Naive thymus-derived CD4-positive, alpha-beta T cell (primary cell): ENCODE measurements around the gene OSTF1. TPM values are rescaled to one million over a fixed set of nuclear protein-coding genes. Genes with fewer than 3 reads are reported as not detected.

Source experiments
- ATAC-seq: fragments of 150-1000 bp; cut with Tn5 transposase; 2 replicates; pipeline ENCODE4 v1.10.0; 2021; ENCODE audit warnings: mild to moderate bottlenecking, moderate library complexity
- CTCF ChIA-PET: fragments of 350-600 bp; sonication (Branson Sonifier 250); formaldehyde crosslinking; loops from one replicate; lab custom pipeline; 2021; ENCODE audit warnings: antibody characterized with exemption; lab: Charles Lee
- POLR2A ChIA-PET: fragments of 350-600 bp; sonication (Branson Sonifier 250); formaldehyde crosslinking; loops from one replicate; lab custom pipeline; 2021; ENCODE audit warnings: antibody characterized with exemption, inconsistent platforms; lab: Charles Lee
- DNase-seq, 9 donors: peaks; one replicate each; pipeline versions ENCODE4 v3.0.0 to v3.0.0-alpha.2; 2020 to 2022; ENCODE audit warnings: mixed read lengths in 1 of 9
- H3K27ac ChIP-seq: one replicate; pipeline ENCODE4 v1.7.0; 2013; ENCODE audit warnings: mild to moderate bottlenecking, low read depth, low read length, moderate library complexity
- H3K27me3 ChIP-seq, 2 donors: one replicate each; pipeline ENCODE4 v1.7.0; 2013; ENCODE audit warnings: low read length in 2 of 2, mild to moderate bottlenecking in 2 of 2, moderate library complexity in 2 of 2; ENCODE audit not compliant: control insufficient read depth in 2 of 2, insufficient read depth in 2 of 2
- H3K36me3 ChIP-seq, 3 experiments: 1 replicate in 2 of 3; 2 replicates in 1 of 3; pipeline ENCODE4 v1.7.0; 2013; ENCODE audit warnings: low read length in 3 of 3, mild to moderate bottlenecking in 3 of 3, moderate library complexity in 1 of 3; ENCODE audit not compliant: insufficient read depth in 3 of 3, control insufficient read depth in 2 of 3
- H3K4me1 ChIP-seq, 2 donors: one replicate each; pipeline ENCODE4 v1.7.0; 2013; ENCODE audit warnings: low read length in 2 of 2, mild to moderate bottlenecking in 2 of 2, moderate library complexity in 1 of 2; ENCODE audit not compliant: control insufficient read depth in 2 of 2, insufficient read depth in 2 of 2
- H3K4me3 ChIP-seq: 2 replicates; pipeline ENCODE4 v1.7.0; 2013; ENCODE audit warnings: mild to moderate bottlenecking, low read length
- H3K9me3 ChIP-seq, 3 experiments: 1 replicate in 2 of 3; 2 replicates in 1 of 3; pipeline ENCODE4 v1.7.0; 2013; ENCODE audit warnings: low read length in 3 of 3; ENCODE audit not compliant: control insufficient read depth in 2 of 3
- H3K27ac Mint-ChIP-seq, 9 donors: one replicate each; pipeline ENCODE4 v1.8.0; 2020 to 2022; ENCODE audit warnings: mixed read lengths in 9 of 9, mild to moderate bottlenecking in 8 of 9, moderate library complexity in 5 of 9, inconsistent platforms in 2 of 9
- H3K27me3 Mint-ChIP-seq, 5 donors: one replicate each; pipeline ENCODE4 v1.8.0; 2021 to 2022; ENCODE audit warnings: mixed read lengths in 5 of 5, mild to moderate bottlenecking in 1 of 5
- H3K36me3 Mint-ChIP-seq, 5 donors: one replicate each; pipeline ENCODE4 v1.8.0; 2020 to 2022; ENCODE audit warnings: mixed read lengths in 5 of 5, mild to moderate bottlenecking in 3 of 5, inconsistent platforms in 1 of 5
- H3K4me1 Mint-ChIP-seq, 7 donors: one replicate each; pipeline ENCODE4 v1.8.0; 2020 to 2022; ENCODE audit warnings: mixed read lengths in 7 of 7, mild to moderate bottlenecking in 3 of 7, inconsistent platforms in 1 of 7
- H3K4me3 Mint-ChIP-seq, 10 donors: one replicate each; pipeline ENCODE4 v1.8.0; 2020 to 2022; ENCODE audit warnings: mild to moderate bottlenecking in 10 of 10, mixed read lengths in 10 of 10, moderate library complexity in 6 of 10, inconsistent platforms in 2 of 10
- H3K9me3 Mint-ChIP-seq, 11 donors: one replicate each; pipeline ENCODE4 v1.8.0; 2020 to 2022; ENCODE audit warnings: mixed read lengths in 11 of 11, mild to moderate bottlenecking in 4 of 11, inconsistent platforms in 1 of 11, moderate library complexity in 1 of 11
- intact Hi-C, 2 donors: fragments of 100-400 bp; cut with micrococcal nuclease; formaldehyde crosslinking; loops; one replicate each; pipeline ENCODE4 v1.15.1; 2023
- polyA plus RNA-seq, 2 donors: library from polyadenylated mRNA; unstranded; fragments of 300-500 nt; fragmentation: Illumina TruSeq; gene quantifications; one replicate each; pipeline ENCODE4 v1.2.3, GENCODE V29; 2021
- total RNA-seq, 6 experiments: library from RNA in 5 of 6; stranded (reverse) in 5 of 6; gene quantifications; 1 replicate in 5 of 6; 2 replicates in 1 of 6; pipeline ENCODE4 v1.2.3 and lab custom pipeline; 2021 to 2026

OSTF1 gene
- total and polyA plus RNA-seq, 7 experiments from 2014 or later, result 38.7 to 141 (median 88.0) TPM

DNA sequence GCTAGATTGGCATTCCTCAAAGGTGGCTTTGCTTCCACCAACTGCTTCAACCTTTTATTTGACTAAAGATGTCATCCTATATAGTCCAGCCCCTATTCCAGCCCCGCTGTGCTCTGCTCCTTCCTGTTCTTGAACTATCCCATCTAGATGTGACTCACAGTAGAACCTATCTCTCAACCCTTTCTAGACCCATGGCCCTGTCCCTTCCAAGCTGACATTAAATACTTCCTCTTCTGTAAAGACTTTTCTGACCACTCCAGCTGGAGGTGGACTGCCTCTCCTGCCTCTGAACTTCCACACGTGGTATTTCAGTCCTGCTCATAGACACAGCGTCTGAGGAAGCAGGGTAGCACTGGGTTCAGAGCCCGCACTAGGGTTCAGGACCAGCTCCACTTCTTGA is 32.4 kb downstream of the OSTF1 start:
- Mint-ChIP-seq H3K9me3 (peaks cover 0 to 9% (median 0%) of the 10 kb centered on the region in 11 donors), H3K27ac (peak overlapping the region in 5 of 9 donors; percentile 17 to 79 (median 44)), H3K36me3 (peaks cover 15 to 53% (median 35%) of the 10 kb centered on the region in 5 donors), H3K4me1 (peaks cover 28 to 75% (median 50%) of the 10 kb centered on the region in 7 donors), H3K27me3 (no peaks in the 10 kb centered on the region), H3K4me3 (no peak overlapping the region)
- Histone ChIP-seq H3K9me3 (no peaks in the 10 kb centered on the region), H3K4me1 (peaks cover 0 to 11% of the 10 kb centered on the region in 2 donors), H3K36me3 (peaks cover 5 to 50% (median 9%) of the 10 kb centered on the region in 3 experiments), H3K4me3 (no peak overlapping the region), H3K27ac (no peak overlapping the region), H3K27me3 (no peaks in the 10 kb centered on the region)
- ChIA-PET POLR2A (no interaction called here), CTCF (interaction anchor here (0.5 kb wide), 1 partner anchor 14 kb away, joined by 4 read pairs; no protein-coding TSS in a partner anchor)
- ATAC-seq, result peak; percentile 34
- intact Hi-C loops, result no loop called here
- no peak for DNase-seq

DNA sequence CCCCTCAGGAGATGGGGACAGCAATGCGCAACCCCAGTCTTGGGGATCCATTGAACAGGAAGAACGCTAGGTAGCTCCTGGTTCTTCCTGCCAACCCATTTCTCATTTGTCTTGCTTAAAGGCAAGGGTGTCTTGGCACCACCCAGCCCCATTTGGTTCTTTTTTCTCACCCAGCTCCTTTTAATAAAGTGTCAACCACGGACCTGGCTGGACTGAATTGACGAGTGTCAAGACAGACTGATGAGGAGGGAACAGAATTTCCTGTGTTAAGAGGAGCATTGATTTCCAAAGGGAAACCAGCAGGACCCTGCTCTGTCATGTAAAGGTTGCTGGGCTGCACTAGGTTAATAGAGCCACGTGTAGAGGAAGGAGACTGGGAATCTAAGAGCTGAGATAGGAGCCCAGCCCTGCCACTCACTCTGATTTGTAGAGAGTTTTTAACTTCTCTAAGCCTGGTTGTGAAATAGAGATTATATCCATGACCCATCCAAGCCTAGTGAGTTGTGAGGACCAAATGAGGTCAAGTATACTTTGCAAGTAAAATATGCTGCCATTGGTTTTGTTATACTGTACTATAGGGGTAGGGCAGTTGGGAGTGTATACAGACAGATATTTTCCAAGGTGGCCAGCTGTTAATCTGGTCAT is 33.7 kb downstream of the OSTF1 start:
- H3K4me3 Mint-ChIP-seq, result no peak overlapping the region
- H3K4me1 Mint-ChIP-seq, result peaks cover 26 to 76% (median 44%) of the 10 kb centered on the region in 7 donors
- DNase-seq, result no peak
- H3K9me3 Mint-ChIP-seq, result peaks cover 0 to 9% (median 0%) of the 10 kb centered on the region in 11 donors
- no peaks in the 10 kb centered on the region for H3K9me3 ChIP-seq
- no peaks in the 10 kb centered on the region for H3K27me3 ChIP-seq
- peaks cover 5 to 50% (median 9%) of the 10 kb centered on the region in 3 experiments for H3K36me3 ChIP-seq
- ChIA-PET POLR2A (interaction anchor here (0.9 kb wide), 1 partner anchor 50 kb away, joined by 3 read pairs; no protein-coding TSS in a partner anchor), CTCF (interaction anchor here (0.6 kb wide), 2 partner anchors 901 to 1272 kb away, joined by 3 read pairs; partner anchors contain the start of gene RFK)
- intact Hi-C loops, result no loop called here
- H3K4me1 ChIP-seq, result peaks cover 0 to 15% of the 10 kb centered on the region in 2 donors
- H3K27ac ChIP-seq, result no peak overlapping the region
- H3K27me3 Mint-ChIP-seq, result no peaks in the 10 kb centered on the region
- H3K27ac Mint-ChIP-seq, result peak overlapping the region in 5 of 9 donors; percentile 26 to 47 (median 36)
- H3K36me3 Mint-ChIP-seq, result peaks cover 15 to 50% (median 35%) of the 10 kb centered on the region in 5 donors
- peak; percentile 47 for ATAC-seq
- H3K4me3 ChIP-seq, result no peak overlapping the region

DNA sequence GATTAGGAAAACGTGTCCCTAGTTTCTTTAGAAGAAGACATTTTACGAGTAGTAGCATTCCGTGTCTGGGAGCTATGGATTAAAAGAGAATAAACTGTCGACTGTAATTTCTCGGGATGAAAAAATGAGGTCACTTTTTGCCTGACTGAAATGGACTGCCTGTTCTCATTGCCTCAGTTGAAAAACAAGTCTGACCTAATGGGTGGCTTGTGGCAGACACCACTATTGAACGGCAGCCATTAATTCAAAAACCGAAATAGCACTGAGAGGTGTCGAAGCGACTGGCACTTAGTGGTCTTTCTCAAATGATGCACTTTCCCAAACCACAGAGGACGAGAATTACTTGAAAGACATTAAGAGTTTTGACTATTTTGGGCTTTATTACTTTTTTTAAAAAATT is 35.4 kb downstream of the OSTF1 start:
- H3K27me3 ChIP-seq, result no peaks in the 10 kb centered on the region
- peak overlapping the region in 4 of 9 donors; percentile 17 to 50 (median 31) for H3K27ac Mint-ChIP-seq
- no peak overlapping the region for H3K4me3 Mint-ChIP-seq
- peaks cover 20 to 73% (median 38%) of the 10 kb centered on the region in 7 donors for H3K4me1 Mint-ChIP-seq
- peaks cover 0 to 18% of the 10 kb centered on the region in 2 donors for H3K4me1 ChIP-seq
- DNase-seq (no peak), ATAC-seq (no peak)
- no peaks in the 10 kb centered on the region for H3K9me3 Mint-ChIP-seq
- no peak overlapping the region for H3K4me3 ChIP-seq
- H3K27ac ChIP-seq, result no peak overlapping the region
- H3K27me3 Mint-ChIP-seq, result no peaks in the 10 kb centered on the region
- ChIA-PET POLR2A (no interaction called here), CTCF (no interaction called here)
- H3K9me3 ChIP-seq, result no peaks in the 10 kb centered on the region
- H3K36me3 Mint-ChIP-seq, result peaks cover 5 to 38% (median 27%) of the 10 kb centered on the region in 5 donors
- intact Hi-C loops, result loop anchor here in 1 of 2 donors (2.0 kb wide), 2 partner anchors 13 to 15 kb away; no protein-coding TSS in a partner anchor
- peaks cover 0 to 34% (median 9%) of the 10 kb centered on the region in 3 experiments for H3K36me3 ChIP-seq

DNA sequence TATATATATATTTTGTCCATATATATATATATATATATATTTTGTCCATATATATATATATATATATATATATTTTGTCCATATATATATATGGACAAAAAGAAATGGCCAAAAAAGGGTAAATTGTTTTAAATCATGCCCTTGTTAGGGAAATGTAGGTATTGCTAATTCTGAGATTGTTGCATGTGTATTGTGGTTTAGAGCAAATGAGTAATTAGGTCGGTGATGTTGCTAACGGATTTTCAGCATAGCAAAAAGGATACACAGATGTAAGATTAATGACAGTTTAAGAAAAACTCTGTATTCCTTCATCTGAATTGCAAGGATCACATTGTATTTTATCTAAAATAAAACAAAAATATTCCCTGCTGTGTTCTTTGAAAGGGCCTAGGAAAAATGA is 40.2 kb downstream of the OSTF1 start:
- Histone ChIP-seq H3K27ac (no peak overlapping the region), H3K9me3 (no peaks in the 10 kb centered on the region), H3K4me3 (no peak overlapping the region), H3K4me1 (peaks cover 0 to 6% of the 10 kb centered on the region in 2 donors), H3K27me3 (no peaks in the 10 kb centered on the region), H3K36me3 (peaks cover 0 to 21% (median 10%) of the 10 kb centered on the region in 3 experiments)
- peaks cover 18 to 53% (median 39%) of the 10 kb centered on the region in 5 donors for H3K36me3 Mint-ChIP-seq
- H3K9me3 Mint-ChIP-seq, result no peaks in the 10 kb centered on the region
- H3K4me1 Mint-ChIP-seq, result peaks cover 13 to 79% (median 55%) of the 10 kb centered on the region in 7 donors
- intact Hi-C loops, result loop anchor here in 1 of 2 donors (2.0 kb wide), 1 partner anchor 20 kb away; no protein-coding TSS in a partner anchor
- peak overlapping the region in 2 of 9 donors; percentile 28 to 53 for H3K27ac Mint-ChIP-seq
- ChIA-PET POLR2A (no interaction called here), CTCF (interaction anchor here (1.2 kb wide), 1 partner anchor 17 kb away, joined by 4 read pairs; no protein-coding TSS in a partner anchor)
- no peaks in the 10 kb centered on the region for H3K27me3 Mint-ChIP-seq
- no peak overlapping the region for H3K4me3 Mint-ChIP-seq
- no peak for ATAC-seq
- DNase-seq, result no peak

DNA sequence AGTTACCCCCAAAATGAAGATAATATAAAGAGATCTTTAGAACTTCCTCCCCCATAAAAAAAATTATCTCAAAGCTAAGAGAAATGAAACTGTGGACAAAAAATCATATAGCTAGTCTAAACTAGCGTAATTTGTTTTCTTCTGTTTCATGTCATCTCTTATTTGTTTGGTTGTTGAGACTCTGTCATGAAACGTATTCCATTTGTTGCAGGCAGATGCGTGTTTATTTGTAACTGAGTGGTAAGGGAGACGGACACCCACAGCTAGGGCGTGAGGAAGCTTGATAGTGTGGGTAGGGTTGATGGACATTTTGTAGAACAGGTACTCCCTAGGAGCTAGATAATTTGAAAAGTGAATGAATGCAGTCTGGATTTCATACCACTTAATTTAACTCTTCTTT is 41.9 kb downstream of the OSTF1 start:
- Histone ChIP-seq H3K9me3 (no peaks in the 10 kb centered on the region), H3K36me3 (peaks cover 0 to 25% (median 10%) of the 10 kb centered on the region in 3 experiments), H3K4me1 (peaks cover 0 to 6% of the 10 kb centered on the region in 2 donors), H3K27me3 (no peaks in the 10 kb centered on the region), H3K27ac (no peak overlapping the region), H3K4me3 (no peak overlapping the region)
- H3K27ac Mint-ChIP-seq, result peak overlapping the region in 4 of 9 donors; percentile 7 to 69 (median 32)
- ChIA-PET CTCF (no interaction called here), POLR2A (interaction anchor here (0.6 to 1.4 kb wide), 3 partner anchors 9 to 51 kb away, joined by 3 to 7 read pairs (median 4); partner anchors contain the start of genes NMRK1 and OSTF1)
- H3K36me3 Mint-ChIP-seq, result peaks cover 22 to 52% (median 49%) of the 10 kb centered on the region in 5 donors
- no peaks in the 10 kb centered on the region for H3K9me3 Mint-ChIP-seq
- H3K4me3 Mint-ChIP-seq, result no peak overlapping the region
- H3K27me3 Mint-ChIP-seq, result no peaks in the 10 kb centered on the region
- peaks cover 10 to 80% (median 55%) of the 10 kb centered on the region in 7 donors for H3K4me1 Mint-ChIP-seq
- intact Hi-C loops, result loop anchor here in 1 of 2 donors (2.0 kb wide), 1 partner anchor 13 kb away; no protein-coding TSS in a partner anchor
- DNase-seq, result no peak
- no peak for ATAC-seq

DNA sequence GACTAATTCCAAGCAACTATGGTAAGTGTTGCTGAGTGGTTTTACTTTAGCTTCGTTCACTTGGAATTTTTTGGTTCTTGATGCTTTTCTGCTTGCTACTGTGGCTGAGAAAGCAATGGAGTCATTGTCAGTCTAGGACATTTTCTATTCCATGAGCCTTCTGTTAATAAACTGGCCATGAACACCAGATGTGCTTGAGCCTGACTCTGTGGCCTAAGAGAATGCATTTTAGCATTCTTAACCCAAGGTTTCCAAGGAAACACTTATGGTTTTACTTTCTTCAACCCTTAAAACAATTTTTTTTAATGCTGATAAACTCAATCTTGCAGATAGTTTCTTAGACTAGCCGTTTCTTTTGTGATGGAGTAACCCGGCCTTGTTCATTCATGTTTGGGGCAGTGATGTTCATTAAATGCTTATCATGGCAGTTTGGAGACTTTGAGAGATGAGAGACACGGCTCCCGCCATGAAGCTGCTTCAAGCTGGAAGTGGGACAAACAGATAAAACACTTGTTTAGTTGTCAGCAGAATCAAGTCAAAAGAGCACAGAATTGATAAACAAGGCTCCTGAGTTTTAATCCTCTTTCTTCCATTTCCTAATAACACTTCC is 42.4 kb downstream of the OSTF1 start:
- H3K27ac Mint-ChIP-seq, result peak overlapping the region in 7 of 9 donors; percentile 9 to 74 (median 56)
- Histone ChIP-seq H3K4me1 (peaks cover 0 to 6% of the 10 kb centered on the region in 2 donors), H3K27me3 (no peaks in the 10 kb centered on the region), H3K4me3 (no peak overlapping the region), H3K27ac (no peak overlapping the region), H3K36me3 (peaks cover 0 to 29% (median 10%) of the 10 kb centered on the region in 3 experiments), H3K9me3 (no peaks in the 10 kb centered on the region)
- H3K4me3 Mint-ChIP-seq, result no peak overlapping the region
- CTCF ChIA-PET, result no interaction called here
- peaks cover 10 to 77% (median 50%) of the 10 kb centered on the region in 7 donors for H3K4me1 Mint-ChIP-seq
- ATAC-seq (no peak), DNase-seq (no peak)
- intact Hi-C loops, result loop anchor here in 1 of 2 donors (2.0 kb wide), 1 partner anchor 14 kb away; no protein-coding TSS in a partner anchor
- no peaks in the 10 kb centered on the region for H3K27me3 Mint-ChIP-seq
- H3K36me3 Mint-ChIP-seq, result peaks cover 28 to 56% (median 55%) of the 10 kb centered on the region in 5 donors
- POLR2A ChIA-PET, result interaction anchor here (0.6 to 2.3 kb wide), 4 partner anchors 8 to 50 kb away, joined by 3 to 8 read pairs (median 6); partner anchors contain the start of genes NMRK1 and OSTF1
- H3K9me3 Mint-ChIP-seq, result no peaks in the 10 kb centered on the region
